NCI-H1105 (cell line): ENCODE data around the gene SUPT7L.
A peak's percentile ranks its signal among the peaks of the same experiment; 100 is the strongest.
"Not testable (repeated sequence)": the region's sequence is repeated elsewhere in the genome, so short reads cannot be mapped to it uniquely, and the experiment has no call there.

ENCODE experiments used
- DNase-seq: peaks from one replicate; lab custom pipeline; 2025; lab: John Stamatoyannopoulos, UW

SUPT7L gene

DNA sequence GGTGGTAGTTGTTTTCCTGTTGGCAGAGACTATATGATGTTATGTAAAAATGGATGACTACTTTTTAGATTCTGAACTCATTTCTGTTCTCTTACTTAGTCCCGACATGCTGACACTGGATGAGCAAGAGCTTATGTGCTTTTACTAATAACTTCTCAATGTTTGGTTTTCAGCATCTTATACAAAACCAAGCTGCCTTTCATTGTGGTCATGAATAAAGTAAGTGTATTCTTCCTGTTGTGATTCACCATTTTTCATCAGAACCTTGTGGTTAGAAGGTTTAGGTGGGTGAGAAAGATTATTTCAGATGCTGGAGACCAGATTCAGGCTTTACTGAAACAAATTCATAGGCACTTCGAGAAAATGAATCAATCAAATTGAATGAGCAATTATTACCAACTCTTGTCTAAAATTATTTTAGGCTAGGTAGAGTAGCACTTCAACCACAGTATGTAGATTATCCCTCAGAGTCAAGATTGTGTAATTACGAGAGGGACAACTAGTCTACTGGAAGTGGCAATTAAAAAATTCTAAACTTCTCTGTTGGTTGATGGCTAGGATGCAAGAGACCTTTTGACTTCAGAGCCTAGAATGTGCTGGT, 25.3 kb downstream of the SUPT7L start:
- no peak for DNase-seq

DNA sequence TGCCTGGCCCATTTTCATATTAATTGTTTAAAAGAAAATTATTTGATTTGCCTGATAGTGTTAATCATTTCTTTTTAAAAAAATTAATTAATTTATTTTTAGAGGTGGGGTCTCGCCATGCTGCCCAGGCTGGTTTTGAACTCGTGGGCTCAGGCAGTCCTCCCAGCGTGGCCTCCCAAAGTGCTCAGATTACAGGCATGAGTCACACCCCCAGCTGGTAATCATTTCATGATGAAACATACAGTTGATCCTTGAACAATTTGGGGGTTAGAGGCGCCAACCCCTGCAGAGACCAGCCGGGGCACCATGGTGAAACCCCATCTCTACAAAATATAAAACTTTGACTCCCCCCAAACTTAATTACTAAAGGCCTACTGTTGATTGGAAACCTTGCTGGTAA, 26.6 kb downstream of the SUPT7L start:
- no peak for DNase-seq

DNA sequence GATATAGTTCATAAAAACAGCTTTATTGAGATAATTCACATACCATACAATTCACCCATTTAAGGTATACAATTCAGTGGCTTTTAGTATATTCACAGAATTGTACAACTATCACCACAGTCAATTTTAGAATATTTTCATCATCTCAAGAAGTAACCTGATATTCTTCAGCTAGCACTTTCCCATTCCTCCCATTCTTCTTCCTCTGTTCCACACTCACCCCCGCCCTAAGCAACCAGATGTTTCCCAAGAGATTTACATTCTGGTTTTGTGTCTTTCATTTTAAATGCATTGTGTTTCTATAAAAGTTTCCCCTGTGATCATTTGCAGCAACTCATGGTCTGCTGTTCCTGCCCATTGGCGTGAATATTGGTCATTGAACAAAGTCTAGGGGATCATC, 29.1 kb downstream of the SUPT7L start:
- no peak for DNase-seq

DNA sequence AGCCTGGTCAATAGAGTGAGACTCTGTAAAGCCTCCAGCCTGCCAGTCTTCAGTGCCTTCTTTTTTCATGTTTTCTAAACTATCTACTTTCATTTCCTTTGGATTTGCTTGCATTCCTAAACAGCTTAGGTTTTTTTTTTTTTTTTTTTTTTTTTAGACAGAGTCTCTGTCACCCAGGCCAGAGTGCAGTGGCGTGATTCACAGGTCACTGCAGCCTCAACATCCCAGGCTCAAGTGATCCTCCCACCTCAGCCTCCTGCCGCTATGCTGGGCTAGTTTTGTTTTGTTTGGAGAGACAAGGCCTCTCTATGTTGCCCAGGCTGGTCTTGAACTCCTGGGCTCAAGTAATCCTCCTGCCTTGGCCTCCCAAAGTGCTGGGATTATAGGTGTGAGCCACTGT, 33.2 kb downstream of the SUPT7L start:
- DNase-seq, result not testable (repeated sequence)

DNA sequence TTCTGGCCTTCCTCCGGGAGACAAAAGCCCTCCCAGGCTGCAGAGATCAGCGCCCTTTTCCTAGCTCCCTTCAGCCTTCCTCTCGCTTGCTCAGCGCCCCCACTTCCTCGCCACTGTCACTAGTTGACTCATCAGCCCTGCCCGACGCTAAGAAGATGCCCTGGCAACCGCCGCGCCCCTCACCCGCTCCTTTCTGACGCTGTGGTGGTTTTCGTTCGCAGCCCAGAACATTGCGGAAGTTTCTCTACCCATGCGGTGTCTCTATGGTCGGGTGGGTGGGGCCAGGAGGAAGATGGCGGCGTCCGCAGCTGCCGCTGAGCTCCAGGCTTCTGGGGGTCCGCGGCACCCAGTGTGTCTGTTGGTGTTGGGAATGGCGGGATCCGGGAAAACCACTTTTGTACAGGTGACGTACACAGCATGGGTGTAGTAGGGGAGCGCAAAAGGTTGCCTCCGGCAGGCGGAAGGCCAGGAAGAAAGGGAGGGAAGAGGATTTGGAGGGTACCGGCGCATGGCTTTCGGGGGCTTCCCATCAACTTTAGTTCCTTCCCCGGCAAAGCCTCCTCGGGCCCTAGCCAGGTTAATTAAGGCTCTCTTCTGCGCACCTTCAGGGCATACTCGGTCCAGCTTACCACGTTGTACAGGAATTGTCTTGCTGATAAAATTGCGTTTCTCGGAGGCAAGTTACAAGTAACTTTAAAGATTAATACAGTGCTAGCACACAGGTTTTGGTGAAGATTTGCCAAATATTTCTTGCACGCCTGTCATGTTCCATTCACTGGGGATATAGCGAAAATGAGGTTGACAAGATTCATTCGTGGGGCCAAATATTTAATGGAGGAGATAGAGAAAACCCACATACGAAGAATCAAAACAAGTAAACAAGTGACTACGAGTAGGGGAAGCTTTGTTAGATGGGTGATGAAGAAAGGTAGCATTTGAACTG, 34.4 kb downstream of the SUPT7L start, which contains the start of the genes CCDC121 and GPN1:
Gene CCDC121 (minus strand): TSS at position 246 of the 943 bp plus-strand sequence. CDS start 1,213 bp downstream, outside the sequence.
Gene GPN1 (plus strand): TSS at position 284 of the 943 bp plus-strand sequence. CDS start 9 bp downstream, at position 293.
- peak; percentile 84 for DNase-seq

DNA sequence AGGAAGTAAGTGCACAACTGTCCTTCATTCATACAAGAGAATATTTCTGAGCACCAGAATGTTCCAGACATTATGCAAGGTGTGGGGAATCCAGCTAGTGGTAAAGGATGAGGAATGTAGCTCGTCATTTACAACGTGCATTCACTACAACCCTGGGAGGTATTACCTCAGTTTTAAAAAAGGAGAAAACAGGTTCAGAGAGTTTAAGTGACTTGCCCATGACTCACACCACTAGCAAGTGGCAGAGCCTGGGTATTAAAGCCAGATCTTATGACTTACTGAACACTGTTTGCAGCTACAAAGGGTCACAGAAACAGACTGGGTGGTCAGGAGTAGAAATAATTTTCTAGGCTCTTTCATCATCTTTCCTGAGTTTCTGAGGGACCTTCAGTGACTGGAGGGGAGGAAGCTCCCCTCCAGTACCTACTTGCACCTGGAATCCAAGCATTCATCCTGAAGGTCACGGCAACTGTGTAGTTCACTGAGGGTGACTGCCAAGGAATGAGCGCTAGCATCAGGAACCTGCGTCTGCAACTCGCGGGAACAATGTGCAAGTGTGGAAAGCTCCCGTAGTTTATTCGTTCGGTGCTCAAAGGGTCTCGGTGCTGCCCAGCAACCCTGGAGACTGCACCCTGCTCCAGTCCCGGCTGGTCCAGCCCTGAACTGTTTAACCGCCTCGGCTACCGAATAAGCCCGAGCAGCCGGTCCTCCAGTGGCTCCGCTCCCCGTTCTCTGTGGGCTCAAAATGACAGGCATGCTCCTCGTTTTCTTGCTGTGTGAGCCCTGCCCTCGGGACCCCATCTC, 35.2 kb downstream of the SUPT7L start:
- no peak for DNase-seq

DNA sequence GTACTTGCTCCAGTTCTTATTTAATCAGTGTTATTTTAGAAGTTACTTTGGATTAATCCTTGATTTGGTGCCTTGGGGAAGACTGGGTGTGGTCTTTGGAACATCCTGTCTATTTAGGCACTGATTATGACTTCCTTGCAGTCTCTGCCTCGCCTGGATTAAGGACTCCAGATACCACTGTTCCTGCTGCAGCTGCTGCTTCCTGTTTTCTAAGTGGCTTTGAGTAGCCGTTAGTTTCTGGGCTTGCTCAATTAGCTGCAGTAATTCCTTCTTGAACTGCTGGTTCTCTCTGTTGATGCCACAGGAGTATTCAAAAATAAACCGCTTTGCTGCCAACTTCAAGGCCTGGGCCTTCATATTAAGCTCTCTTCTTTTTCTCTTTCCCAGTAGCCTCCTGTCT, 36.5 kb downstream of the SUPT7L start:
- not testable (repeated sequence) for DNase-seq

DNA sequence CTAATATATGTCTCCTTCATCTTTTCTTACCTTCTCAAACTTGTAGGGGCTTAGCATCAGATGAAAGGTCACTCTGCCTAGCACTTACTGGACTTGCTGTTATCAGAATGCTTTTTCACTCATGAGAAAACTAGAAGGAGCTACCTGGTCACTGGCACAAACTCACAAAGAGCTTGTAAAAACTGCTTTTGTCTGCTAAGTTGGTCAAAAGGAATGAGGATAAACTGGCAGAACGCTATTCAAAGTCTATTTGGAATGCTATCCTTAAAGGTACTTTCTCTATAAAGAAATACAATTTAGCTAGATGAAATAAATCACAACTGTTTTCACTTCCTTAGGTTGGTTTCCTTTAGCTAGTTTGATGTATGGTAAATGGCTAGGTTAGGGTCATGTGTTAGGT, 37.1 kb downstream of the SUPT7L start:
- not testable (repeated sequence) for DNase-seq

DNA sequence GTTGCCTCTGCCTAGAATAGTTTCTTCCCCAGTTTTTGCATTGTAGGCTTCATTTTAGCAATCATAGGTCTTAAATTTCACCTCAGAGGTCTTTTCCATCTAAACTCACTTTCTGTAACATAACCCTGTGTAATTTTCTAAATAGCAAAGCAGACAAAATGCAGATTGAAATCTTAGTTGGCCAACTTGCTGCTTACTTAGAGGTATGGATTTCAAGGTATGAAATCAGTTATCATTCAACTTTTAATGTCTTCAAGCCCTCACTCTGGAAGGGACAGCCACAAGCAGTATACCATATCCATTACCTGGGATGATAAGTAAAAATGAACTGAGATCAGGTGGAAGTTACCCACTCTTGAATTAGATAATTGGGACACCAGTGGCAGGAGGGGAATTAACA, 38.5 kb downstream of the SUPT7L start:
- no peak for DNase-seq

DNA sequence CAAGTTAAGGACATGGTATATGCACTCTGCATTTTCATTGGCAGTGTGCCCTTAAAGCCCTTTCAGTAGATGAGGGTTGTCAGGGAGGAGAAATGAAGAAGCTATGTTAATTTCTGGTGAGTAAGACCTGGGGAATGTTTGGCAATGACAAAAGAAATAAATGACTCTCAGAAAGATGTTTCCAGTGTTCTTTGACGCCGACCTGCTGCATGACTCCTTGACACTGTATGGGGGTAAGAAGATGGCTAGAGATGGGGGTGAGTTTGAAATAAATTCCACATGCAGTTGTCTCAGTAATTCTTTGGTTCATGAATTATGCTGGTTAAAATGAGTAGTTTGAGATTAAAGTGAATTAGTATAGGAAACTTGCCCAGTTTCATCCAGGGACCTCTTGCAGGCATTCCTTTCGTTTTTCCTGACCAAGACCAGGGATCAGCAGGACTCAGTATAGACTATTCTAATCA, 40.5 kb downstream of the SUPT7L start:
- DNase-seq, result no peak

DNA sequence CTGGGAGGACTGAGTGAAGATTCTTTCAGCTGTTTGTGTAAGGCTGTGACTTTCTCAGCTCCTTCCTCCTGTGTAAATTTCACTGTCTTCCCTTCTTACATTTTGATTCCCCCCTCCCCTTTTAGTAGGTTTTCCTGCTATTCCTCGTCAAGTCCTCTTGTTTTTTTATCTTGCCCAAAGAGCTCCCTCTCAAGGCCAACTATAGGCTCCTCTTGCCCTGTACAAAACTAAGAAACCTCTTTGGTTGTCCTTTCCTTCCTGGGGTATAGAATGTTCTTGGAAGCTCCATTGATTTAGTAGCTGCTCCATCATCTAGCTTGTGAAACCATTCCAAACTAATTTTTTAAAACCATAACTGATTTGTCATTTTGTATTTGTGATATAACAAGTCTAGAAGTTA, 41.9 kb downstream of the SUPT7L start:
- DNase-seq, result no peak

DNA sequence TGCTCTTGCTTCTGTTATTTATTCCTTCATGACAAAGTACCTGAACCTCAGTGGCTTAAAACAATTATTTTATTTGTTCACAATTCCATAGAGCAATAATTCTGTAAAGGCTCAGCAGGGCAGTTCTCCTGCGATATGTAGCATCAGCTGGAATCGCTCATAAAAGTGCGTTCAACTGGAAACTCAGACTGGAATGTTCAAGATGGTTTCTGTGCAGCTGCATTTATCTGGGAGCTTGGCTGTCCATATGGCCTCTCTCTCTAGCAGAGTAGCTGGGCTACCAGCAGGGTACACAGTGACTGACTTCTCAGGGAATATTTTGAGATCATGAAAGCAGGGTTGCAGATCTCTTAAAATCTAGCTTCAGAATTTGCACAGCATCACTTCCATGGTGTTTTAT, 48.1 kb downstream of the SUPT7L start:
- DNase-seq, result no peak

DNA sequence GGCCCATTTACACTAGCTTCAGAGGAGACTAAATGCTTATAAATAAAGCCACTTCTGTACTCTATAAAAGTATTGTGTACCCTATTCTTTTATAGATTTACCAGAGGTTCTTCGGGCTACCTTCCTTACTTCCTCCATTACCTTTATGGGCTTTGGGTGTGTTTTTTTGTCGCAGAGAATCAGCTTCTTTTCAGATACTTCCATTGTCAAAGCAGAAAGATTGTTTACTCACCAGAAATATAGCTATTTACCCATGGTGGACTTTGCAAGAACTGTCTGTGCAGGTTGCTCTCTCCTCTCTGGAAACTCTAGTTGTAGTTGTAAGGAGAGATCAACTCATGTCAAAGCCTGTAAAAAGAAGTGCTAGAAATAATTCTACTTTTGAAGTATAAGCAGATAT, 49.4 kb downstream of the SUPT7L start:
- no peak for DNase-seq

DNA sequence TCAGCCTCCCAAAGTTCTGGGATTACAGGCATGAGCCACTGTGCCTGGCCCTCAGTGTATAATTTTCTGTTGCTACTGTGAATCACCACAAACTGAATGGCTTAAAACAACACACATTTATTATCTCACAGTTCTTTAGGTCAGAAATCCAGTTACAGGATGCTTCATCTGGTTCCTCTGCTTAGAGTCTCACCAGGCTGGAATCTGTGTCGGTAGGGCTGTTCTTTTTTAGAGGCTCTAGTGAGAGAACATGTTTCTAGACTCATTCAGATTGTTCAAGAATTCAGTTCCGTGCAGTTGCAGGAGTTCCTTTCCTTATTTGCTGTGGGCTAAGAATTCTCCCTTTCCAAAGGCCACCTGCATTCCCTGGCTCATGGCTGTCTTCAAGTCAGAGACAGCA, 56.8 kb downstream of the SUPT7L start:
- DNase-seq, result no peak
